MM.1S (cell line): Measurements from ENCODE around the gene MYADML2.

Experiments used
- DNase-seq: peaks from one replicate; pipeline ENCODE4 v3.0.0-alpha.2; 2015
- H2AFZ ChIP-seq: fragments of 300-600 bp; sonication (generic); 2 replicates; pipeline ENCODE4 v1.6.0; 2016; ENCODE audit warnings: antibody characterized with exemption, low read length
- H3F3A ChIP-seq: fragments of 300-600 bp; sonication (generic); 2 replicates; pipeline ENCODE4 v1.6.1; 2016; ENCODE audit warnings: mild to moderate bottlenecking, antibody characterized with exemption, low read length, moderate library complexity, mixed read lengths; ENCODE audit not compliant: insufficient read depth
- H3K27ac ChIP-seq: fragments of 300-600 bp; sonication (generic); 2 replicates; pipeline ENCODE4 v1.5.1; 2016; ENCODE audit warnings: mild to moderate bottlenecking, low read length
- H3K27me3 ChIP-seq: fragments of 300-600 bp; sonication (generic); replicated peaks from 2 replicates; pipeline ENCODE4 v1.6.0; 2016; ENCODE audit warnings: low read length; ENCODE audit not compliant: insufficient read depth
- H3K36me3 ChIP-seq: fragments of 300-600 bp; sonication (generic); replicated peaks from 2 replicates; pipeline ENCODE4 v1.6.1; 2016; ENCODE audit warnings: mild to moderate bottlenecking, low read length, mixed read lengths; ENCODE audit not compliant: insufficient read depth
- H3K4me1 ChIP-seq: fragments of 300-600 bp; sonication (generic); 2 replicates; pipeline ENCODE4 v1.6.1; 2016; ENCODE audit warnings: low read length, mixed read lengths
- H3K4me2 ChIP-seq: fragments of 300-600 bp; sonication (generic); 2 replicates; pipeline ENCODE4 v1.6.0; 2016; ENCODE audit warnings: low read depth, low read length
- H3K4me3 ChIP-seq: fragments of 300-600 bp; sonication (generic); 2 replicates; pipeline ENCODE4 v1.5.1; 2016; ENCODE audit warnings: low read length, mixed read lengths
- H3K79me2 ChIP-seq: fragments of 300-600 bp; sonication (generic); 2 replicates; pipeline ENCODE4 v1.6.1; 2016; ENCODE audit warnings: mixed run types, low read length, mixed read lengths
- H3K9ac ChIP-seq: fragments of 300-600 bp; sonication (generic); 2 replicates; pipeline ENCODE4 v1.6.1; 2016; ENCODE audit warnings: low read length, mixed read lengths
- H3K9me2 ChIP-seq: fragments of 300-600 bp; sonication (generic); replicated peaks from 2 replicates; pipeline ENCODE4 v1.6.1; 2016; ENCODE audit warnings: mild to moderate bottlenecking, low read length, mixed read lengths; ENCODE audit not compliant: insufficient read depth
- H3K9me3 ChIP-seq: fragments of 300-600 bp; sonication (generic); replicated peaks from 2 replicates; pipeline ENCODE4 v1.6.1; 2016; ENCODE audit warnings: mild to moderate bottlenecking, low read length, mixed read lengths; ENCODE audit not compliant: insufficient read depth
- H4K20me1 ChIP-seq: fragments of 300-600 bp; sonication (generic); 2 replicates; pipeline ENCODE4 v1.6.1; 2016; ENCODE audit warnings: mild to moderate bottlenecking, low read length, moderate library complexity, mixed read lengths; ENCODE audit not compliant: insufficient read depth
- EZH2 ChIP-seq: fragments of 300-600 bp; sonication (generic); optimal IDR thresholded peaks from 2 replicates; pipeline ENCODE3; 2017; ENCODE audit warnings: low read depth, mild to moderate bottlenecking, antibody characterized with exemption, low read length, mixed read lengths
- EZH2phosphoT487 ChIP-seq: fragments of 300-600 bp; sonication (generic); IDR thresholded peaks from 2 replicates; pipeline ENCODE4 v1.6.1; 2018; ENCODE audit warnings: antibody characterized with exemption, low read length
- TF ChIP-seq, protein P1 (sequence below): fragments of 300-600 bp; sonication (generic); IDR thresholded peaks from 2 replicates; pipeline ENCODE4 v1.5.1; 2016; ENCODE audit warnings: antibody characterized with exemption, low read length, mixed read lengths

MYADML2 gene

DNA sequence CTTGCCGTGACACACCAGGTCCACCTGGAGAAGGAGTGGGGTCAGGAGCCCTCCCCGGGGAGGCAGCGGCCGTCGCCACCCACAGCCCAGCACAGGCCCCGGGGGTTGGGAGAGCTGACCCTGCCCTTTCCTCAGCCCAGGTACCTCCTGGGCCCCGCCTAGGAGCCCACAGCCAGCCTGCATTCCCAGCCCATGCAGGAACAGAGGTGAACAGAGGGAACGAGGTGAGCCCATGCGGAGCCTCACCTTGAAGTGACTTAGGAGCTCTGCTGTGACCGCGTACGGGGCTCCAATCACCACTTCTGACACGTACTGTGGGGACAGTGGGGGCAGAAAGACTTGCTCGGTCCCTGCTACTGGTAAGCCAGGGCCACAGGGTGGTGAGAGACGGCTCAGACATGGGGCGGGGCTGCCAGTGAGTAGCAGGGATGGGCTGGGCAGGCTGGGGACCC is 41.6 kb downstream of the MYADML2 start:
- H3K9me2 ChIP-seq, result no peaks in the 10 kb centered on the region
- no peak overlapping the region for H3K4me2 ChIP-seq
- H3F3A ChIP-seq, result no peaks in the 10 kb centered on the region; the same call in 1 of the 2 replicates
- no peaks in the 10 kb centered on the region for H3K9me3 ChIP-seq
- peaks cover 14% of the 10 kb centered on the region for H3K79me2 ChIP-seq
- no peaks in the 10 kb centered on the region for H4K20me1 ChIP-seq
- H3K27ac ChIP-seq, result no peak overlapping the region
- H2AFZ ChIP-seq, result no peak overlapping the region
- H3K9ac ChIP-seq, result no peak overlapping the region
- H3K4me1 ChIP-seq, result peaks cover 7% of the 10 kb centered on the region
- TF ChIP-seq EZH2, result no peak
- no peak for TF ChIP-seq EZH2phosphoT487
- TF ChIP-seq, protein P1, sequence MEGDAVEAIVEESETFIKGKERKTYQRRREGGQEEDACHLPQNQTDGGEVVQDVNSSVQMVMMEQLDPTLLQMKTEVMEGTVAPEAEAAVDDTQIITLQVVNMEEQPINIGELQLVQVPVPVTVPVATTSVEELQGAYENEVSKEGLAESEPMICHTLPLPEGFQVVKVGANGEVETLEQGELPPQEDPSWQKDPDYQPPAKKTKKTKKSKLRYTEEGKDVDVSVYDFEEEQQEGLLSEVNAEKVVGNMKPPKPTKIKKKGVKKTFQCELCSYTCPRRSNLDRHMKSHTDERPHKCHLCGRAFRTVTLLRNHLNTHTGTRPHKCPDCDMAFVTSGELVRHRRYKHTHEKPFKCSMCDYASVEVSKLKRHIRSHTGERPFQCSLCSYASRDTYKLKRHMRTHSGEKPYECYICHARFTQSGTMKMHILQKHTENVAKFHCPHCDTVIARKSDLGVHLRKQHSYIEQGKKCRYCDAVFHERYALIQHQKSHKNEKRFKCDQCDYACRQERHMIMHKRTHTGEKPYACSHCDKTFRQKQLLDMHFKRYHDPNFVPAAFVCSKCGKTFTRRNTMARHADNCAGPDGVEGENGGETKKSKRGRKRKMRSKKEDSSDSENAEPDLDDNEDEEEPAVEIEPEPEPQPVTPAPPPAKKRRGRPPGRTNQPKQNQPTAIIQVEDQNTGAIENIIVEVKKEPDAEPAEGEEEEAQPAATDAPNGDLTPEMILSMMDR, result no peak
- no peak for DNase-seq
- H3K4me3 ChIP-seq, result no peak overlapping the region
- H3K27me3 ChIP-seq, result no peaks in the 10 kb centered on the region; the same call in 1 of the 2 replicates
- no peaks in the 10 kb centered on the region for H3K36me3 ChIP-seq

- H3K27me3 ChIP-seq, result no peaks in the 10 kb centered on the region; the same call in 1 of the 2 replicates
- H2AFZ ChIP-seq, result no peak overlapping the region
- H3K4me1 ChIP-seq, result peaks cover under 1% of the 10 kb centered on the region; the same call in 1 of the 2 replicates
- no peaks in the 10 kb centered on the region for H3F3A ChIP-seq
- no peak overlapping the region for H3K4me3 ChIP-seq
- H4K20me1 ChIP-seq, result no peaks in the 10 kb centered on the region
- no peaks in the 10 kb centered on the region for H3K9me2 ChIP-seq
- H3K36me3 ChIP-seq, result no peaks in the 10 kb centered on the region
- H3K79me2 ChIP-seq, result peaks cover 8% of the 10 kb centered on the region; the same call in 1 of the 2 replicates
- DNase-seq, result no peak
- TF ChIP-seq EZH2phosphoT487 (no peak), EZH2 (no peak)
- TF ChIP-seq, protein P1, result no peak
- no peak overlapping the region for H3K9ac ChIP-seq
- no peak overlapping the region for H3K27ac ChIP-seq
- no peak overlapping the region for H3K4me2 ChIP-seq
- no peaks in the 10 kb centered on the region for H3K9me3 ChIP-seq
These were observed 42.2 kb downstream of the MYADML2 start for GRCh38 chr17:81904600-81905423.

DNA sequence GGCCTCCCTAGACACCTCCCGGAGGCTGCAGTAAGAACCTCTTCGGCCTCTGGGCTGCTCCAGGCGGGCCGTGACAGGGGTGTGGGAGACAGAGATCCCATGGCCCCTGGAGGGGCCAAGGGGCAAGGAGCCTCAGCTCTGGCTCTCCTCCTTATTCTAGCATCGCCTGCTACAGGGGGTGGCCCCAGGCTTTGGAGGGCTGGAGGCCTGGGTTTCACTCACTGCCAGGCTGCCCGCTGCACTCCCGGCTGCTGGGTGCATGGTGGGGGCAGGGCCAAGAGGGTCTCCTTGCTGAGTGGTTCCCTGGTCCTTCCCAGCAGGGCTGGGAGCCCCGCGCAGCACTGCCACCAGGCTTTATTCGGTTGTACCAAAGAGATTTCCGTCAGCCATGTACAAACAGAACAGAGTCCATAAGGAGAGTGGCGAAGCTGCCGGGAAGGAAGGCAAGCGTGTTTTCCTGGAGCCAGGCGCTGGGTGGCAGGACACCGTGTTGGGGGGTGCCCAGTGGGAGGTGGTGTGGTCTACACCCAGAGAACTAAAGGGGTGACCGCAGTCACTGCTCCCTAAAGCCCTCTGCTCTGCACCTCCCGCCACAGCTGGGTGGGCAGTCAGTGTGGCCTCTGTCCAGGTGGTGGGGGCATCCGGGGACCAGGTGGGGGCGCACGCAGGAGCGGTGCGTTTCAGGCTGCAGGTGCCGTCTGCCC is 43.0 kb downstream of the MYADML2 start:
- no peak for TF ChIP-seq EZH2phosphoT487
- TF ChIP-seq, protein P1, result no peak
- TF ChIP-seq EZH2, result no peak
- no peaks in the 10 kb centered on the region for H3K9me2 ChIP-seq

More for the DNA sequence above, 43.0 kb downstream of the MYADML2 start:
- Histone ChIP-seq H3K4me2 (no peak overlapping the region), H3K27ac (no peak overlapping the region), H3K36me3 (no peaks in the 10 kb centered on the region), H3K79me2 (0 out of 2 replicates have a peak, but pooled peaks cover under 1% of the 10 kb centered on the region), H3K4me1 (no peaks in the 10 kb centered on the region), H3K4me3 (no peak overlapping the region), H3K9ac (no peak overlapping the region), H3F3A (no peaks in the 10 kb centered on the region), H4K20me1 (no peaks in the 10 kb centered on the region), H2AFZ (no peak overlapping the region), H3K27me3 (no peaks in the 10 kb centered on the region; the same call in 1 of the 2 replicates), H3K9me3 (no peaks in the 10 kb centered on the region)
- no peak for DNase-seq
